Vagina (tissue), 2 donors: ENCODE data around the gene MORN4. TPM values are rescaled to one million over a fixed set of nuclear protein-coding genes. Genes with fewer than 3 reads are reported as not detected.

ENCODE experiments used
- DNase-seq, 2 donors: peaks; one replicate each; pipeline ENCODE4 v3.0.0-alpha.2; 2017; ENCODE audit errors: extremely low spot score in 2 of 2
- H3K27ac ChIP-seq: fragments of 200-600 bp; sonication (generic); one replicate; pipeline ENCODE4 v1.5.1; 2019
- H3K27me3 ChIP-seq: fragments of 200-600 bp; sonication (generic); one replicate; pipeline ENCODE4 v1.5.1; 2019
- H3K36me3 ChIP-seq, 2 donors: fragments of 200-600 bp; sonication (generic); one replicate each; pipeline ENCODE4 v1.5.1; 2017 to 2019
- H3K4me1 ChIP-seq: fragments of 200-600 bp; sonication (generic); one replicate; pipeline ENCODE4 v1.5.1; 2019
- H3K4me3 ChIP-seq, 2 donors: fragments of 200-600 bp; sonication (generic); 1 replicate in 1 of 2; 2 replicates in 1 of 2; pipeline ENCODE4 v1.5.1; 2016 to 2019
- H3K9me3 ChIP-seq: fragments of 200-600 bp; sonication (generic); one replicate; pipeline ENCODE4 v1.5.1; 2019
- POLR2A ChIP-seq, 2 donors: fragments of 450-650 bp; IDR thresholded peaks; one replicate each; pipeline ENCODE4 v1.6.1; 2017; ENCODE audit warnings: antibody characterized with exemption in 2 of 2, mild to moderate bottlenecking in 2 of 2, moderate library complexity in 2 of 2
- POLR2AphosphoS5 ChIP-seq, 2 donors: sonication (generic); formaldehyde crosslinking; IDR thresholded peaks; one replicate each; pipeline ENCODE4 v1.9.0; 2017; ENCODE audit warnings: antibody characterized with exemption in 2 of 2, mild to moderate bottlenecking in 2 of 2, low read depth in 1 of 2; ENCODE audit not compliant: insufficient read depth in 1 of 2
- intact Hi-C: fragments of 100-400 bp; cut with DNase I; formaldehyde crosslinking; loops from one replicate; pipeline ENCODE4 v1.15.1; 2023
- total RNA-seq: library from RNA; depleted of rRNA; stranded (reverse); fragments of >200 nt; gene quantifications from one replicate; pipeline ENCODE4 v1.2.3, GENCODE V29; 2016
- TF ChIP-seq, protein P1 (sequence below), 3 experiments: fragments of 450-650 bp in 2 of 3; fragments of 200-600 bp in 1 of 3; sonication (generic) in 1 of 3; IDR thresholded peaks; one replicate each; pipeline ENCODE4 v1.5.1; 2017 to 2019; ENCODE audit warnings: antibody characterized with exemption in 3 of 3, mild to moderate bottlenecking in 2 of 3, moderate library complexity in 2 of 3

Gene MORN4
- total RNA-seq, 1 donor from 2014 or later: 1.7 TPM

DNA sequence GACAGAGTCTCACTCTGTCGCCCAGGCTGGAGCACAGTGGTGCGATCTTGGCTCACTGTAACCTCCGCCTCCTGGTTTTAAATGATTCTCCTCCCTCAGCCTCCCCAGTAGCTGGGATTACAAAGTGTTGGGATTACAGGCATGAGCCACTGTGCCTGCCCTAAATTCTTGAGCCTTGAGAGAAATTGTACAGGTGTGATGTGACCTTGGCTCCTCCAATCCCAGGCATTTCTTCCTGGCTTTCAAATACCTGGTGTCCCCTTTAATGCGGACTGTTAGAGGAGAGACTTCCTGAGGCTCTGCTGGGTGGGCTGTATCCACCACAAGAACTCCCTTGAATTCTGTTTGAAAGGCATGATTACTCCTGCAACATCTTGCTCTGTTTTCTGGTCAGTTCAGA, 15.0 kb downstream of the MORN4 start:
- Histone ChIP-seq H3K9me3 (no peaks in the 10 kb centered on the region), H3K36me3 (no peaks in the 10 kb centered on the region), H3K4me1 (no peaks in the 10 kb centered on the region), H3K27me3 (no peaks in the 10 kb centered on the region), H3K27ac (no peak overlapping the region), H3K4me3 (no peak overlapping the region)
- intact Hi-C loops: no loop called here
- TF ChIP-seq POLR2AphosphoS5 (IDR thresholded peaks at IDR 0.05; ENCODE audit: insufficient read depth in 1 of 2, low read depth in 1 of 2): no peak
- no peak for TF ChIP-seq POLR2A (IDR thresholded peaks at IDR 0.05)
- TF ChIP-seq, protein P1, sequence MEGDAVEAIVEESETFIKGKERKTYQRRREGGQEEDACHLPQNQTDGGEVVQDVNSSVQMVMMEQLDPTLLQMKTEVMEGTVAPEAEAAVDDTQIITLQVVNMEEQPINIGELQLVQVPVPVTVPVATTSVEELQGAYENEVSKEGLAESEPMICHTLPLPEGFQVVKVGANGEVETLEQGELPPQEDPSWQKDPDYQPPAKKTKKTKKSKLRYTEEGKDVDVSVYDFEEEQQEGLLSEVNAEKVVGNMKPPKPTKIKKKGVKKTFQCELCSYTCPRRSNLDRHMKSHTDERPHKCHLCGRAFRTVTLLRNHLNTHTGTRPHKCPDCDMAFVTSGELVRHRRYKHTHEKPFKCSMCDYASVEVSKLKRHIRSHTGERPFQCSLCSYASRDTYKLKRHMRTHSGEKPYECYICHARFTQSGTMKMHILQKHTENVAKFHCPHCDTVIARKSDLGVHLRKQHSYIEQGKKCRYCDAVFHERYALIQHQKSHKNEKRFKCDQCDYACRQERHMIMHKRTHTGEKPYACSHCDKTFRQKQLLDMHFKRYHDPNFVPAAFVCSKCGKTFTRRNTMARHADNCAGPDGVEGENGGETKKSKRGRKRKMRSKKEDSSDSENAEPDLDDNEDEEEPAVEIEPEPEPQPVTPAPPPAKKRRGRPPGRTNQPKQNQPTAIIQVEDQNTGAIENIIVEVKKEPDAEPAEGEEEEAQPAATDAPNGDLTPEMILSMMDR (IDR thresholded peaks at IDR 0.05): no peak
- DNase-seq: no peak

DNA sequence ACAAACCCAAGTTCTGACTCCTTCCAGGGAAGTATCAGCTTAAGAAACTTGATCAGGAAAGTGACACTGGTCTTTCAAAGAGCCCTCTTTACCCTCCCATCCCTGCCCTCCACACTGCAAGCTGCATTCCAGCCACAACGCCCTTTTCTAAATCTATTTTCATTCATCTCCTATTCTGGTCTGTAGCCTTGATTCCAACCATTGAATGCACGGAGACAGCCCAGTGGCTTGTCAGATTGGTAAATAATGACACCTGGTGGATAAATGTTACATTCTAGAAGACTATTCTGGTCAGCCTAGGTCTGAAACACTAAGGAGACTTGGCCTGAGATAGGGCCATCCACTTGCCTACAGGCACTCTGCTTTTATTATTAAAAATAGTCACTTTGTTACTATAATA, 20.9 kb downstream of the MORN4 start:
- no peak for TF ChIP-seq POLR2A (IDR thresholded peaks at IDR 0.05)
- peak in 1 of 2 donors; percentile 64 for TF ChIP-seq POLR2AphosphoS5 (IDR thresholded peaks at IDR 0.05; ENCODE audit: insufficient read depth in 1 of 2, low read depth in 1 of 2)
- TF ChIP-seq, protein P1 (IDR thresholded peaks at IDR 0.05): peak in 2 of 3 experiments; percentile 47 to 52
- Histone ChIP-seq H3K36me3 (no peaks in the 10 kb centered on the region), H3K27ac (no peak overlapping the region), H3K27me3 (no peaks in the 10 kb centered on the region), H3K9me3 (no peaks in the 10 kb centered on the region), H3K4me3 (no peak overlapping the region), H3K4me1 (no peaks in the 10 kb centered on the region)
- intact Hi-C loops: loop anchor here (5.0 kb wide), 1 partner anchor 40 kb away; the partner anchor contains the start of gene ANKRD2
- no peak for DNase-seq

DNA sequence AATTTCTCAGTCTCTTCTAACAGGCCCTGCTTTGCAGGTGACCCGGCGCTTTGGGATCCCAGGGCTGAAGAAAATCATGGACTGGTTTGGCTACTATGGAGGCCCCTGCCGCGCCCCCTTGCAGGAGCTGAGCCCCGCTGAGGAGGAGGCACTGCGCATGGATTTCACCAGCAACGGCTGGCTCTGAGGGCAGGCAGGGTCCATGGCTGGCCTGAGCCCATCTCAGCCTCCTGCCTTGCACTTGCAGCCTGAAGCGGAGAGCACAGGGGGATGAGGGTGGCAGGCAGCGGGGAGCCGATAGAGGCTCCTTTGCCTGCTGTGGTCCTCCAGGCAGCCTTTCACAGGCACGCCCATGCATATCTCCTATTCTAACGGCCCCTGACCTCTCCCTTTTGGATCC, 21.8 kb downstream of the MORN4 start:
- Histone ChIP-seq H3K4me1 (no peaks in the 10 kb centered on the region), H3K4me3 (no peak overlapping the region), H3K9me3 (no peaks in the 10 kb centered on the region), H3K27me3 (no peaks in the 10 kb centered on the region), H3K36me3 (no peaks in the 10 kb centered on the region), H3K27ac (no peak overlapping the region)
- intact Hi-C loops: loop anchor here (5.0 kb wide), 1 partner anchor 39 kb away; the partner anchor contains the start of gene ANKRD2
- TF ChIP-seq POLR2A (IDR thresholded peaks at IDR 0.05) (no peak), POLR2AphosphoS5 (IDR thresholded peaks at IDR 0.05; ENCODE audit: insufficient read depth in 1 of 2, low read depth in 1 of 2) (no peak)
- TF ChIP-seq, protein P1 (IDR thresholded peaks at IDR 0.05): no peak
- DNase-seq: no peak

DNA sequence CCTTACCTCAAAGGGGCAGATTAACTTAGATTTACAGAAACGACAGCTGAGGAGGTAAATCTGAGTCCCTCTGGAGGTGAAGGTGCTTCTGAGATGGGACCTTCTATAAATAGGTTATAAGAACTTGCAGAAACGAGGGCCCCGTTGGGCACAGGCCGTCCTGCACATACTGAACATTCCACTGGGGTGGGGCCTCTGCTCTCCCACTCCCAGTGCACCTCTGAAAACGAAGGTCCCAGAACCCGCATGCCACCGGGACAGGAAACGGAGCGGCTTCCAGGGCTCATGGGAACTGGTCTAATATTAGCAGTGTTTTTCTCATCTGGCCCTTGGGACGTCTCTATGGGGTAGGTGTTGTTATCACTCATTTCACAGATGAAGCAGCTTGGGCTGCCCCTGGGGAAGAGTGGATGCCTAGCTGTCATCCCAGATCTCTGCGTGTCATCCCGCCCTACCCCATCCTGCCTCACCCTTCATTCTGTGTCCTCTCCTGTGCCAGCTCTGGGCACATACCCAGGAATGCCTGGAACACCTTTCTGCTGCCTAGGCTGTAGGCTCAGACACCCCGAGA, 24.2 kb downstream of the MORN4 start:
- intact Hi-C loops: no loop called here
- TF ChIP-seq POLR2AphosphoS5 (IDR thresholded peaks at IDR 0.05; ENCODE audit: insufficient read depth in 1 of 2, low read depth in 1 of 2): no peak
- TF ChIP-seq, protein P1 (IDR thresholded peaks at IDR 0.05): no peak
- TF ChIP-seq POLR2A (IDR thresholded peaks at IDR 0.05): no peak
- H3K4me1 ChIP-seq: no peaks in the 10 kb centered on the region
- no peaks in the 10 kb centered on the region for H3K36me3 ChIP-seq
- no peaks in the 10 kb centered on the region for H3K27me3 ChIP-seq
- no peak overlapping the region for H3K27ac ChIP-seq
- DNase-seq: no peak
- no peaks in the 10 kb centered on the region for H3K9me3 ChIP-seq
- no peak overlapping the region for H3K4me3 ChIP-seq

DNA sequence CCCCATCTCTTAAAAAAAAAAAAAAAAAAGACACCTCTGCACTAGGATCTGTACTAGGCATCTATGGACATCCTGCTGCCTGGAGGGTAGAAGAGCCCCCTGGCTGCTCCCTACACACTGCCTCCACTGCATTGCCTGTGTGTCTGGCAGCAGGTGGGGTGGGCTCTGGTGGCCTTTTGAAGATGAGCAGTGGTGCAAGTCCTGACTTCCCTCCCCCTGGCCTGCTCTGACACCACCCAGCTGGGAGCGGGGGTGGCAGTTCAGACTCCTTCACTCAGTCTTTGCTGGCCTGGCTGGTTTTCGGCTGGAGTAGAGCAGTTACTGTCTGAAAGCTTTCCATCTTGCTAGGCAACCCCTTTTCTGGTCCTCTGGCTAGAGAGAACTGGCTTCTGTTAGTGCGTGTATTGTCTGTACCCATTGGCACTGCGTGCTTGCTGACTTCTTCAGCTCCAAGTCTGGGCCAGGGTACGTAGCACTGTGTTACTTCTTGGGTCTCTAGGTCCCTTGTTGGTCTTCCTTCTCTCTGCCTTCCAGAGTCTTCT, 26.1 kb downstream of the MORN4 start:
- H3K27ac ChIP-seq: no peak overlapping the region
- DNase-seq: no peak
- TF ChIP-seq POLR2AphosphoS5 (IDR thresholded peaks at IDR 0.05; ENCODE audit: insufficient read depth in 1 of 2, low read depth in 1 of 2) (no peak), POLR2A (IDR thresholded peaks at IDR 0.05) (no peak)
- TF ChIP-seq, protein P1 (IDR thresholded peaks at IDR 0.05): no peak
- H3K27me3 ChIP-seq: no peaks in the 10 kb centered on the region
- intact Hi-C loops: no loop called here
- no peaks in the 10 kb centered on the region for H3K36me3 ChIP-seq
- no peaks in the 10 kb centered on the region for H3K9me3 ChIP-seq
- H3K4me3 ChIP-seq: no peak overlapping the region
- H3K4me1 ChIP-seq: no peaks in the 10 kb centered on the region
